ENCODE data around the gene TMEM163. TPM values are rescaled to one million over a fixed set of nuclear protein-coding genes. Genes with fewer than 3 reads are reported as not detected.

The TMEM163 gene
- total RNA-seq, 4 donors from 2014 or later = 0.42 to 1.3 (median 1.1) TPM

GRCh38 chr2:134676960-134677359 is 41.8 kb downstream of the TMEM163 start:
- 56% methylated on average over 12 of the region's 12 CpGs for WGBS
- Histone ChIP-seq H3K27ac (replicated peaks in 1 of 4) (no peak overlapping the region), H3K4me1 (peaks cover 0 to 8% (median 0%) of the 10 kb centered on the region in 4 donors), H3K27me3 (no peaks in the 10 kb centered on the region), H3K4me3 (no peak overlapping the region), H3K36me3 (no peaks in the 10 kb centered on the region), H3K9me3 (no peaks in the 10 kb centered on the region)
- DNase-seq (ENCODE audit: extremely low spot score) = peak; percentile 60
- no peak for TF ChIP-seq POLR2A (IDR thresholded peaks at IDR 0.05; ENCODE audit: low read depth)
- TF ChIP-seq EP300 (IDR thresholded peaks at IDR 0.05) = no peak
- no peak for TF ChIP-seq CTCF (IDR thresholded peaks at IDR 0.05)
- no peak for TF ChIP-seq POLR2AphosphoS5 (IDR thresholded peaks at IDR 0.05)
- intact Hi-C loops (cut with DNase I) = no loop called here

GRCh38 chr2:134675314-134675713 is 43.5 kb downstream of the TMEM163 start:
- intact Hi-C loops (cut with DNase I) = no loop called here
- Histone ChIP-seq H3K27me3 (no peaks in the 10 kb centered on the region), H3K36me3 (no peaks in the 10 kb centered on the region), H3K4me3 (no peak overlapping the region), H3K4me1 (peaks cover 0 to 8% (median 1%) of the 10 kb centered on the region in 4 donors), H3K9me3 (no peaks in the 10 kb centered on the region), H3K27ac (replicated peaks in 1 of 4) (no peak overlapping the region)
- WGBS = 65% methylated on average over 3 of the region's 3 CpGs
- no peak for TF ChIP-seq POLR2A (IDR thresholded peaks at IDR 0.05; ENCODE audit: low read depth)
- TF ChIP-seq CTCF (IDR thresholded peaks at IDR 0.05) = no peak
- TF ChIP-seq POLR2AphosphoS5 (IDR thresholded peaks at IDR 0.05) = no peak
- no peak for TF ChIP-seq EP300 (IDR thresholded peaks at IDR 0.05)
- no peak for DNase-seq (ENCODE audit: extremely low spot score)

GRCh38 chr2:134674687-134675086 is 44.1 kb downstream of the TMEM163 start:
- Histone ChIP-seq H3K27me3 (no peaks in the 10 kb centered on the region), H3K4me3 (no peak overlapping the region), H3K36me3 (no peaks in the 10 kb centered on the region), H3K4me1 (peaks cover 0 to 8% (median 1%) of the 10 kb centered on the region in 4 donors), H3K9me3 (no peaks in the 10 kb centered on the region), H3K27ac (replicated peaks in 1 of 4) (no peak overlapping the region)
- DNase-seq (ENCODE audit: extremely low spot score) = no peak
- TF ChIP-seq EP300 (IDR thresholded peaks at IDR 0.05) (no peak), POLR2A (IDR thresholded peaks at IDR 0.05; ENCODE audit: low read depth) (no peak), POLR2AphosphoS5 (IDR thresholded peaks at IDR 0.05) (no peak), CTCF (IDR thresholded peaks at IDR 0.05) (no peak)
- intact Hi-C loops (cut with DNase I) = no loop called here
- 84% methylated on average over 4 of the region's 4 CpGs for WGBS

- Histone ChIP-seq H3K9me3 (no peaks in the 10 kb centered on the region), H3K27me3 (no peaks in the 10 kb centered on the region), H3K27ac (replicated peaks in 1 of 4) (no peak overlapping the region), H3K4me3 (no peak overlapping the region), H3K36me3 (no peaks in the 10 kb centered on the region), H3K4me1 (peaks cover 0 to 3% (median 0%) of the 10 kb centered on the region in 4 donors)
- intact Hi-C loops (cut with DNase I) = no loop called here
- DNase-seq (ENCODE audit: extremely low spot score) = no peak
- WGBS = 31% methylated on average over 1 of the region's 1 CpG
- no peak for TF ChIP-seq POLR2A (IDR thresholded peaks at IDR 0.05; ENCODE audit: low read depth)
- no peak for TF ChIP-seq CTCF (IDR thresholded peaks at IDR 0.05)
- no peak for TF ChIP-seq POLR2AphosphoS5 (IDR thresholded peaks at IDR 0.05)
- no peak for TF ChIP-seq EP300 (IDR thresholded peaks at IDR 0.05)
Observed at GRCh38 chr2:134671513-134671912, 47.3 kb downstream of the TMEM163 start.

- peaks cover 0 to 3% (median 0%) of the 10 kb centered on the region in 4 donors for H3K4me1 ChIP-seq
- H3K9me3 ChIP-seq = no peaks in the 10 kb centered on the region
- H3K27me3 ChIP-seq = no peaks in the 10 kb centered on the region
- intact Hi-C loops (cut with DNase I) = no loop called here
- WGBS = 38% methylated on average over 4 of the region's 4 CpGs
- TF ChIP-seq CTCF (IDR thresholded peaks at IDR 0.05) (no peak), POLR2AphosphoS5 (IDR thresholded peaks at IDR 0.05) (no peak), EP300 (IDR thresholded peaks at IDR 0.05) (no peak), POLR2A (IDR thresholded peaks at IDR 0.05; ENCODE audit: low read depth) (no peak)
- no peak for DNase-seq (ENCODE audit: extremely low spot score)
- no peak overlapping the region for H3K4me3 ChIP-seq
- H3K36me3 ChIP-seq = no peaks in the 10 kb centered on the region
- H3K27ac ChIP-seq (replicated peaks in 1 of 4) = no peak overlapping the region
Observed at GRCh38 chr2:134670955-134671354, 47.8 kb downstream of the TMEM163 start.

Measured in esophagus muscularis mucosa (tissue), 4 donors.